ENCODE results near the gene POC1B.

- peak in 1 of 2 donors; percentile 26 for TF ChIP-seq JUND (IDR thresholded peaks at IDR 0.05)
- no peak for TF ChIP-seq CTCF (IDR thresholded peaks at IDR 0.05; ENCODE audit: low read depth, low read length, missing input control)
- no peak for TF ChIP-seq FOXA2 (IDR thresholded peaks at IDR 0.05)
- TF ChIP-seq RAD21 (IDR thresholded peaks at IDR 0.05) = peak in 1 of 2 donors; percentile 27
- TF ChIP-seq ATF3 (IDR thresholded peaks at IDR 0.05) = no peak
- peak; percentile 16 for TF ChIP-seq YY1 (IDR thresholded peaks at IDR 0.05)
- peak; percentile 11 for TF ChIP-seq REST (IDR thresholded peaks at IDR 0.05)
- TF ChIP-seq MAX (IDR thresholded peaks at IDR 0.05) = peak; percentile 56
- TF ChIP-seq GABPA (IDR thresholded peaks at IDR 0.05 in 1 of 2, conservative IDR thresholded peaks at IDR 0.05 in 1 of 2) = no peak
- peak; percentile 84 for TF ChIP-seq SP1 (IDR thresholded peaks at IDR 0.05)
- peak; percentile 51 for TF ChIP-seq NR2F2 (IDR thresholded peaks at IDR 0.05)
- TF ChIP-seq RXRA (IDR thresholded peaks at IDR 0.05) = peak; percentile 55 to 77
Measured at GRCh38 chr12:89386138-89386537, 139.7 kb downstream of the POC1B start.
